ENCODE results near the gene EYA2.

DNA sequence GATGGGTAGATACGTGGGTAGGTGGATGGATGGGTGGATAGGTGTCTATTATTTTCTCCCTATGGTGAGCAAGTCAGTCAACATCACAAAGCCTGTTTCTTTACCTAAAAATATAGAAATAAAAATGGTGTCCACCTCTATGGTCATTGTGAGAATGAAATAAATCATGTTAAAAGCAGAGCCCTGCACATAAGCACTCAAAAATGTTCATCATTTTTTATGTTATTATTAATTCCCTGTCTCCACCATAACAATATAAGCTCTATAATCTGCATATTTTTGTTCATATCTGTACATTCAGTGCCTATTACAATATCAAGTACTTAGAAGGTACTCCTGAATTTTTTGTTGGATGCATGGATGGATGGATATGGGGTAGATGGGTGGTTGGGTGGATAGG is 284.2 kb downstream of the EYA2 start:
- TF ChIP-seq, protein P1, sequence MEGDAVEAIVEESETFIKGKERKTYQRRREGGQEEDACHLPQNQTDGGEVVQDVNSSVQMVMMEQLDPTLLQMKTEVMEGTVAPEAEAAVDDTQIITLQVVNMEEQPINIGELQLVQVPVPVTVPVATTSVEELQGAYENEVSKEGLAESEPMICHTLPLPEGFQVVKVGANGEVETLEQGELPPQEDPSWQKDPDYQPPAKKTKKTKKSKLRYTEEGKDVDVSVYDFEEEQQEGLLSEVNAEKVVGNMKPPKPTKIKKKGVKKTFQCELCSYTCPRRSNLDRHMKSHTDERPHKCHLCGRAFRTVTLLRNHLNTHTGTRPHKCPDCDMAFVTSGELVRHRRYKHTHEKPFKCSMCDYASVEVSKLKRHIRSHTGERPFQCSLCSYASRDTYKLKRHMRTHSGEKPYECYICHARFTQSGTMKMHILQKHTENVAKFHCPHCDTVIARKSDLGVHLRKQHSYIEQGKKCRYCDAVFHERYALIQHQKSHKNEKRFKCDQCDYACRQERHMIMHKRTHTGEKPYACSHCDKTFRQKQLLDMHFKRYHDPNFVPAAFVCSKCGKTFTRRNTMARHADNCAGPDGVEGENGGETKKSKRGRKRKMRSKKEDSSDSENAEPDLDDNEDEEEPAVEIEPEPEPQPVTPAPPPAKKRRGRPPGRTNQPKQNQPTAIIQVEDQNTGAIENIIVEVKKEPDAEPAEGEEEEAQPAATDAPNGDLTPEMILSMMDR (IDR thresholded peaks at IDR 0.05; ENCODE audit: low read depth, low read length) = no peak
- TF ChIP-seq POLR2A (IDR thresholded peaks at IDR 0.05; ENCODE audit: extremely low read depth, insufficient read length) = no peak
- TF ChIP-seq, protein P2, sequence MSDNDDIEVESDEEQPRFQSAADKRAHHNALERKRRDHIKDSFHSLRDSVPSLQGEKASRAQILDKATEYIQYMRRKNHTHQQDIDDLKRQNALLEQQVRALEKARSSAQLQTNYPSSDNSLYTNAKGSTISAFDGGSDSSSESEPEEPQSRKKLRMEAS (IDR thresholded peaks at IDR 0.05; ENCODE audit: low read depth, low read length) = no peak

Data from NB4 (cell line).